ENCODE measurements around the gene ATP5F1C. TPM values are rescaled to one million over a fixed set of nuclear protein-coding genes. Genes with fewer than 3 reads are reported as not detected.

ATP5F1C gene
- total RNA-seq, 1 experiment from 2014 or later: 284 TPM

GRCh38 chr10:7824251-7824650 lies 36.3 kb downstream of the ATP5F1C start:
- no peaks in the 10 kb centered on the region for H3K36me3 ChIP-seq (ENCODE audit: low read depth)
- H3K79me2 ChIP-seq (ENCODE audit: low read depth): 0 out of 2 replicates have a peak, but pooled peaks cover 12% of the 10 kb centered on the region
- peaks cover 9% of the 10 kb centered on the region; the same call in 1 of the 2 replicates for H3K4me1 ChIP-seq (replicated peaks; ENCODE audit: insufficient read depth)
- H3F3A ChIP-seq (ENCODE audit: insufficient read depth, low read depth): no peaks in the 10 kb centered on the region
- no peak overlapping the region for H3K27ac ChIP-seq
- H3K27me3 ChIP-seq (ENCODE audit: insufficient read depth, low read depth): no peaks in the 10 kb centered on the region
- no TSS peak for BruUV-seq (replicated peaks)
- no peak for DNase-seq
- H3K9me3 ChIP-seq (ENCODE audit: insufficient read depth, low read depth): no peaks in the 10 kb centered on the region
- H3K4me3 ChIP-seq: no peak overlapping the region
- H4K20me1 ChIP-seq (ENCODE audit: insufficient read depth): no peaks in the 10 kb centered on the region; the same call in 1 of the 2 replicates
- intact Hi-C loops (cut with micrococcal nuclease; ENCODE audit: unreplicated experiment): no loop called here
- ChIA-PET POLR2A (ENCODE audit: unreplicated experiment) (interaction anchor here (0.7 kb wide), 1 partner anchor 61 kb away, joined by 4 read pairs; no protein-coding TSS in a partner anchor), CTCF (no interaction called here)
- TF ChIP-seq CTCF (conservative IDR thresholded peaks at IDR 0.05) (no peak), EZH2 (IDR thresholded peaks at IDR 0.05; ENCODE audit: low read depth) (no peak)
- H3K4me2 ChIP-seq: no peak overlapping the region
- no peak overlapping the region for H2AFZ ChIP-seq
- H3K9me2 ChIP-seq (ENCODE audit: insufficient read depth): no peaks in the 10 kb centered on the region

GRCh38 chr10:7826971-7827370 lies 39.0 kb downstream of the ATP5F1C start:
- CTCF ChIA-PET: no interaction called here
- H3F3A ChIP-seq (ENCODE audit: insufficient read depth, low read depth): no peaks in the 10 kb centered on the region
- no peak overlapping the region for H3K4me3 ChIP-seq
- no peak overlapping the region for H2AFZ ChIP-seq
- no peaks in the 10 kb centered on the region for H4K20me1 ChIP-seq (ENCODE audit: insufficient read depth)
- no peak overlapping the region for H3K4me2 ChIP-seq
- TF ChIP-seq EZH2 (IDR thresholded peaks at IDR 0.05; ENCODE audit: low read depth) (no peak), CTCF (conservative IDR thresholded peaks at IDR 0.05) (no peak)
- H3K27me3 ChIP-seq (ENCODE audit: insufficient read depth, low read depth): no peaks in the 10 kb centered on the region
- H3K27ac ChIP-seq: no peak overlapping the region
- H3K4me1 ChIP-seq (replicated peaks; ENCODE audit: insufficient read depth): no peaks in the 10 kb centered on the region
- intact Hi-C loops (cut with micrococcal nuclease; ENCODE audit: unreplicated experiment): no loop called here
- no peak for DNase-seq
- H3K79me2 ChIP-seq (ENCODE audit: low read depth): no peaks in the 10 kb centered on the region
- H3K9me2 ChIP-seq (ENCODE audit: insufficient read depth): no peaks in the 10 kb centered on the region
- no TSS peak for BruUV-seq (replicated peaks)
- POLR2A ChIA-PET (ENCODE audit: unreplicated experiment): no interaction called here
- H3K36me3 ChIP-seq (ENCODE audit: low read depth): no peaks in the 10 kb centered on the region
- H3K9me3 ChIP-seq (ENCODE audit: insufficient read depth, low read depth): no peaks in the 10 kb centered on the region

- Histone ChIP-seq H3K4me2 (no peak overlapping the region), H3K4me3 (no peak overlapping the region), H4K20me1 (ENCODE audit: insufficient read depth) (no peaks in the 10 kb centered on the region), H2AFZ (no peak overlapping the region), H3K4me1 (replicated peaks; ENCODE audit: insufficient read depth) (no peaks in the 10 kb centered on the region), H3K79me2 (ENCODE audit: low read depth) (no peaks in the 10 kb centered on the region), H3K27me3 (ENCODE audit: insufficient read depth, low read depth) (no peaks in the 10 kb centered on the region), H3K9me3 (ENCODE audit: insufficient read depth, low read depth) (no peaks in the 10 kb centered on the region), H3K27ac (no peak overlapping the region), H3F3A (ENCODE audit: insufficient read depth, low read depth) (no peaks in the 10 kb centered on the region), H3K9me2 (ENCODE audit: insufficient read depth) (no peaks in the 10 kb centered on the region), H3K36me3 (ENCODE audit: low read depth) (no peaks in the 10 kb centered on the region)
- no TSS peak for BruUV-seq (replicated peaks)
- CTCF ChIA-PET: no interaction called here
- POLR2A ChIA-PET (ENCODE audit: unreplicated experiment): no interaction called here
- intact Hi-C loops (cut with micrococcal nuclease; ENCODE audit: unreplicated experiment): no loop called here
- no peak for DNase-seq
- TF ChIP-seq EZH2 (IDR thresholded peaks at IDR 0.05; ENCODE audit: low read depth): no peak
- TF ChIP-seq CTCF (conservative IDR thresholded peaks at IDR 0.05): no peak
Measured at GRCh38 chr10:7829289-7829834, 41.4 kb downstream of the ATP5F1C start.
